ENCODE results near the gene MLIP. TPM values are rescaled to one million over a fixed set of nuclear protein-coding genes. Genes with fewer than 3 reads are reported as not detected.

Gene MLIP
- total RNA-seq, 2 donors from 2014 or later = not detected

- Mint-ChIP-seq H3K9me3 (no peaks in the 10 kb centered on the region), H3K27me3 (ENCODE audit: insufficient read depth) (no peaks in the 10 kb centered on the region), H3K4me3 (no peak overlapping the region), H3K4me1 (no peaks in the 10 kb centered on the region), H3K36me3 (ENCODE audit: low read depth) (no peaks in the 10 kb centered on the region), H3K27ac (no peak overlapping the region)
- no peaks in the 10 kb centered on the region for H3K36me3 ChIP-seq (ENCODE audit: control insufficient read depth, insufficient read depth, low read length)
- no peak overlapping the region for H3K27ac ChIP-seq (ENCODE audit: low read depth, low read length)
- no peak overlapping the region for H3K9ac ChIP-seq (ENCODE audit: extremely low read depth, low read length, poor library complexity, severe bottlenecking)
- no peak for DNase-seq
- no peaks in the 10 kb centered on the region for H3K4me1 ChIP-seq (ENCODE audit: control insufficient read depth, insufficient read depth, low read length)
- no peaks in the 10 kb centered on the region for H3K27me3 ChIP-seq (ENCODE audit: control insufficient read depth, insufficient read depth, low read length, poor library complexity, severe bottlenecking)
- H3K9me3 ChIP-seq (ENCODE audit: control insufficient read depth, low read length) = no peaks in the 10 kb centered on the region
- H3K4me3 ChIP-seq (ENCODE audit: low read length) = no peak overlapping the region
- TF ChIP-seq CTCF (conservative IDR thresholded peaks at IDR 0.05) = no peak
These were observed 29.6 kb downstream of the MLIP start for GRCh38 chr6:54140811-54141210.

GRCh38 chr6:54142889-54143519 lies 31.8 kb downstream of the MLIP start:
- H3K9ac ChIP-seq (ENCODE audit: extremely low read depth, low read length, poor library complexity, severe bottlenecking) = no peak overlapping the region
- no peaks in the 10 kb centered on the region for H3K9me3 Mint-ChIP-seq
- no peak overlapping the region for H3K4me3 ChIP-seq (ENCODE audit: low read length)
- H3K27ac ChIP-seq (ENCODE audit: low read depth, low read length) = no peak overlapping the region
- no peak overlapping the region for H3K27ac Mint-ChIP-seq
- no peaks in the 10 kb centered on the region for H3K36me3 ChIP-seq (ENCODE audit: control insufficient read depth, insufficient read depth, low read length)
- no peaks in the 10 kb centered on the region for H3K27me3 ChIP-seq (ENCODE audit: control insufficient read depth, insufficient read depth, low read length, poor library complexity, severe bottlenecking)
- DNase-seq = no peak
- no peaks in the 10 kb centered on the region for H3K27me3 Mint-ChIP-seq (ENCODE audit: insufficient read depth)
- H3K4me3 Mint-ChIP-seq = no peak overlapping the region
- no peaks in the 10 kb centered on the region for H3K4me1 ChIP-seq (ENCODE audit: control insufficient read depth, insufficient read depth, low read length)
- 93 to 97% methylated on average over 8 to 12 of the region's 12 CpGs for WGBS, 2 experiments (ENCODE audit: insufficient coverage in 1 of 2, insufficient read length in 1 of 2)
- H3K4me1 Mint-ChIP-seq = no peaks in the 10 kb centered on the region
- TF ChIP-seq CTCF (conservative IDR thresholded peaks at IDR 0.05) = no peak
- no peaks in the 10 kb centered on the region for H3K9me3 ChIP-seq (ENCODE audit: control insufficient read depth, low read length)
- no peaks in the 10 kb centered on the region for H3K36me3 Mint-ChIP-seq (ENCODE audit: low read depth)

GRCh38 chr6:54151861-54152260 lies 40.6 kb downstream of the MLIP start:
- no peaks in the 10 kb centered on the region for H3K36me3 Mint-ChIP-seq (ENCODE audit: low read depth)
- no peaks in the 10 kb centered on the region for H3K27me3 Mint-ChIP-seq (ENCODE audit: insufficient read depth)
- no peak for DNase-seq
- no peak overlapping the region for H3K4me3 Mint-ChIP-seq
- no peak overlapping the region for H3K27ac ChIP-seq (ENCODE audit: low read depth, low read length)
- WGBS, 2 experiments (ENCODE audit: insufficient coverage in 1 of 2, insufficient read length in 1 of 2) = 0% methylated on average over 1 of the region's 1 CpG
- no peaks in the 10 kb centered on the region for H3K9me3 ChIP-seq (ENCODE audit: control insufficient read depth, low read length)
- H3K27me3 ChIP-seq (ENCODE audit: control insufficient read depth, insufficient read depth, low read length, poor library complexity, severe bottlenecking) = no peaks in the 10 kb centered on the region
- TF ChIP-seq CTCF (conservative IDR thresholded peaks at IDR 0.05) = no peak
- no peaks in the 10 kb centered on the region for H3K36me3 ChIP-seq (ENCODE audit: control insufficient read depth, insufficient read depth, low read length)
- H3K4me1 ChIP-seq (ENCODE audit: control insufficient read depth, insufficient read depth, low read length) = no peaks in the 10 kb centered on the region
- no peaks in the 10 kb centered on the region for H3K4me1 Mint-ChIP-seq
- no peak overlapping the region for H3K4me3 ChIP-seq (ENCODE audit: low read length)
- H3K27ac Mint-ChIP-seq = no peak overlapping the region
- no peak overlapping the region for H3K9ac ChIP-seq (ENCODE audit: extremely low read depth, low read length, poor library complexity, severe bottlenecking)
- H3K9me3 Mint-ChIP-seq = no peaks in the 10 kb centered on the region

Measured in endodermal cell (in vitro differentiated cells).